ENCODE results near the gene IRX4.

DNA sequence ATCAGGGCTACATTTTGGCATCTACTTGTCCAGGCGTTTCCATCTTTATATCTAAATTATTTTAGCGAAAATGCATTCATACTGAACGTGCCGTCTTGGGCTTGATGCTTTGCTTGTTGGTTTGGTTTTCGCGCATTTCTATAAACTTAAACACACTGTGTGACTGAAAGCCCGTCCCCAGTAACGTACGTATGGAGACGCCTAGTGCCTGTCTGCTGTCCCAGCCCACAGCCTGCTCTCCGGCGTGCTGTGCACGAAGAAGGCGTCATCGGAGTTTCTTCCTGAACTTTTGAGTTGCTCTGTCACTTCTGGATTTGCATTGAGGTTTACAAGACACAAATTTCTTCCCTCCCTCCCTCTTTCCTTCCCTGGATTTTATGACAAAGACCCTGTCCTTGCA is 40.6 kb upstream of the IRX4 start:
- TF ChIP-seq EZH2 (IDR thresholded peaks at IDR 0.05; ENCODE audit: insufficient read depth, poor library complexity, severe bottlenecking) (no peak), EZH2phosphoT487 (IDR thresholded peaks at IDR 0.05; ENCODE audit: insufficient read depth, low read depth) (no peak)

All from GM23248 (cell line).